NT2/D1 (cell line): ENCODE data around the gene ZBTB46.

ENCODE experiments used
- SUZ12 ChIP-seq: IDR thresholded peaks from 2 replicates; pipeline ENCODE4 v1.6.1; 2011; ENCODE audit not compliant: insufficient read length, insufficient read depth; ENCODE audit errors: extremely low read depth
- YY1 ChIP-seq: IDR thresholded peaks from 2 replicates; pipeline ENCODE4 v1.6.1; 2011; ENCODE audit not compliant: insufficient read length, insufficient read depth
- ZNF274 ChIP-seq: IDR thresholded peaks from 2 replicates; pipeline ENCODE4 v1.6.1; 2011; ENCODE audit warnings: mild to moderate bottlenecking, low read depth, low read length

GRCh38 chr20:63843222-63843621 is 12.2 kb upstream of the ZBTB46 start:
- no peak for TF ChIP-seq ZNF274
- no peak for TF ChIP-seq YY1
- no peak for TF ChIP-seq SUZ12
